BE2C (cell line): Measurements from ENCODE around the gene ATG2B.

Experiments
- DNase-seq: peaks from one replicate; pipeline ENCODE4 v3.0.0-alpha.2; 2020
- H3K27me3 ChIP-seq: fragments of 250-450 bp; sonication (Bioruptor Pico); 2 replicates; pipeline ENCODE4 v1.5.1; 2020; ENCODE audit warnings: mild to moderate bottlenecking
- H3K36me3 ChIP-seq: fragments of 250-450 bp; sonication (Bioruptor Pico); 2 replicates; pipeline ENCODE4 v1.5.1; 2020; ENCODE audit warnings: mild to moderate bottlenecking
- H3K4me1 ChIP-seq: fragments of 250-450 bp; sonication (Bioruptor Pico); 2 replicates; pipeline ENCODE4 v1.5.1; 2020
- H3K4me3 ChIP-seq: 2 replicates; pipeline ENCODE4 v1.5.1; 2011; ENCODE audit warnings: low read depth, low read length
- H3K9me3 ChIP-seq: fragments of 250-450 bp; sonication (Bioruptor Pico); 2 replicates; pipeline ENCODE4 v1.5.1; 2020
- CTCF ChIP-seq: IDR thresholded peaks from 2 replicates; pipeline ENCODE4 v1.5.1; 2012; ENCODE audit warnings: mild to moderate bottlenecking, low read depth, low read length

The ATG2B gene

GRCh38 chr14:96364962-96365361 is 1.8 kb upstream of the ATG2B start:
- no peak for DNase-seq
- Histone ChIP-seq H3K27me3 (no peaks in the 10 kb centered on the region), H3K4me3 (peak overlapping the region; percentile 97; the same call in 1 of the 2 replicates), H3K4me1 (peaks cover 4% of the 10 kb centered on the region; the same call in 1 of the 2 replicates), H3K36me3 (no peaks in the 10 kb centered on the region), H3K9me3 (no peaks in the 10 kb centered on the region)
- no peak for TF ChIP-seq CTCF

DNA sequence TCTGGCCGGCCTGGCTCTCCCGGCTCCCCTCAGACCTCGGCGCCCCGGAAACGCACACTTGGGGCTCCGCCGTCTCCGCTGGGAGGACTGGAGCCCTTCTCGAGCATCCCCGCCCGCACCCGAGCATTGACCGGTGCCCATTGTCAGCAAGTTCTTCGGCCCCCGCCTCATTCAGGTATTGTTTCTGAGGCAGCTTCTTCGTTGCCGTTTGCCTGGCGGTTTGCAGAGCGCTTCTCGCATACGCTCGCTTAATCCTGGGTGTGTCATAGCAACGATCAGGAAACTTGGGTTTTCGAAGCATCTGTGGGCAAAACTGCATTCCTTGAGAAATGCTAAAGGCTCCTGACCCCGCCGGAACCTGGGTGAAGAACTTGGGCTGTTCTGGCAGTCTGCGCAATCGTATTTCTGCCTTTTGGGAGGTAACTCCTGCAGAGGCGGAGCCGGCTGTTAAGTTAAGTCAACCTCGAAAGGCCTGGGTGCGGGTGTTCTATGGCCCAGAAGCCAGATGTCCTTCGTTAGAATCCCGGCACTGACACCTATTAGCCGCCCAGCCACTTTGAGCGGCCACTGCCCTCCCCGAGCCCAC is 703 bp upstream of the ATG2B start:
- no peak for TF ChIP-seq CTCF
- peak; percentile 24 for DNase-seq
- Histone ChIP-seq H3K36me3 (no peaks in the 10 kb centered on the region), H3K4me1 (peaks cover 4% of the 10 kb centered on the region; the same call in 1 of the 2 replicates), H3K9me3 (no peaks in the 10 kb centered on the region), H3K4me3 (peak overlapping the region; percentile 97), H3K27me3 (no peaks in the 10 kb centered on the region)

DNA sequence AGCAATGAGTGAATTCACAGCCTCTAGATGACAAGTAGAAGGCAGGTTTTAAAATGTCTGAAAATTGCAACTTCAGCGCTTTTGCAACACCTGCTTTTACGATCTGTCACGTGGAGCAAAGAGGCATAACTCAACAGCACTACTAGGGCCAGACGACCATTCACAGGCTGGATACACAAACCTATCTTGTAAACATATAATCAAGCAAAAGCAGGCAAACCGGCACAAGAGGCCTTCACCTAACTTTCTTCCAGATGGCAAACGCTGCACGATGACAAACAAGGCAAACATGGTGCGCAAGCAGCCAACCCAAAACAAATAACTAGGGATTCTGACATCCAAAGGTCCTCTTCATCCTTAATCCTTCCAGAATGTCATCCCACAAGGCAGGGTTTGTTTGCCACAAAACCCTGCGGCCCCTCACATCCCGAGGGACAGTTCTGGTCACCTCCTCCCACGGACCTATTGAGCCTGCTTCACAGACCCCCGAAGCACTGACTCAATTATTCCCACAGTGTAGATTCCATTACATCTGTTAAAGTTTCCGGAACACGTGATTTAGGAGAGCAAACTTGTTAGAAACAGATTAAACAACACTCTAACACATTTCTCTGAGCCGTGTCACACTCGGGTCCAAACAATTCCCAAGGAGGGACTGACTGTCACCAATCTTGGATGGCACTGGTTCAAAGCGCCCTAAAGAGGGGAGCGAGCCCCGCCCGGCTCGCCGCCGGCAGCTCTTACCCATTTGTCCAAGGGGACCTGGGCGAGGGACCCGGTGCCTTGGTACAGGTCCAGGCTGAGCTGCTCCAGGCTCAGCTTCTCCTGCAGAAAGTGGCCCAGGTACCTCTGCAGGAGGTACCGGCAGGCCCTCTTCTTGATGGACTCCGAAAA is 823 bp downstream of the ATG2B start:
- no peaks in the 10 kb centered on the region for H3K36me3 ChIP-seq
- peaks cover 4% of the 10 kb centered on the region; the same call in 1 of the 2 replicates for H3K4me1 ChIP-seq
- TF ChIP-seq CTCF, result no peak
- no peaks in the 10 kb centered on the region for H3K27me3 ChIP-seq
- no peaks in the 10 kb centered on the region for H3K9me3 ChIP-seq
- H3K4me3 ChIP-seq, result peak overlapping the region; percentile 97
- DNase-seq, result no peak

DNA sequence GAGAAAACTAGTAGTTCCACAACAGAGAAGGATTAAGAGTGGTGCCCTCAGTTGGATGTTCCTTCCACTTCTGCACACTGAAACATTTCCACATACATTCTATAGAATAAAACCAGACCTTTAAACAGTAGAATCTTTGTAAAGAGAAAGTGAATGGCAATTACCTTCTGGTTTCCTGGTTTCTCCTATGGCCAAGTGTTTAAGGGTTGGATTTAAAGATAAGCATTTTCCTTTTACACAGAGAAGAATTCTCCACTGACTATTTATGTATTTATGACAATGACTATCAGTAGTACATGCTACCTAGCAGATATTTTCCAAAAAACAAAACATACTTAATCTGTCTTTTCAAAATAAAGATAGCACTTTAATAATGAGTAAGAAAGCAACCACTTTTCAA is 3.2 kb downstream of the ATG2B start:
- Histone ChIP-seq H3K9me3 (no peaks in the 10 kb centered on the region), H3K4me1 (peaks cover 4% of the 10 kb centered on the region; the same call in 1 of the 2 replicates), H3K27me3 (no peaks in the 10 kb centered on the region), H3K36me3 (no peaks in the 10 kb centered on the region), H3K4me3 (no peak overlapping the region)
- TF ChIP-seq CTCF, result no peak
- DNase-seq, result no peak

GRCh38 chr14:96357216-96357615 is 5.9 kb downstream of the ATG2B start:
- H3K4me3 ChIP-seq, result no peak overlapping the region
- no peak for TF ChIP-seq CTCF
- peaks cover 4% of the 10 kb centered on the region; the same call in 1 of the 2 replicates for H3K4me1 ChIP-seq
- no peaks in the 10 kb centered on the region for H3K27me3 ChIP-seq
- no peaks in the 10 kb centered on the region; the same call in 1 of the 2 replicates for H3K9me3 ChIP-seq
- no peak for DNase-seq
- H3K36me3 ChIP-seq, result no peaks in the 10 kb centered on the region

DNA sequence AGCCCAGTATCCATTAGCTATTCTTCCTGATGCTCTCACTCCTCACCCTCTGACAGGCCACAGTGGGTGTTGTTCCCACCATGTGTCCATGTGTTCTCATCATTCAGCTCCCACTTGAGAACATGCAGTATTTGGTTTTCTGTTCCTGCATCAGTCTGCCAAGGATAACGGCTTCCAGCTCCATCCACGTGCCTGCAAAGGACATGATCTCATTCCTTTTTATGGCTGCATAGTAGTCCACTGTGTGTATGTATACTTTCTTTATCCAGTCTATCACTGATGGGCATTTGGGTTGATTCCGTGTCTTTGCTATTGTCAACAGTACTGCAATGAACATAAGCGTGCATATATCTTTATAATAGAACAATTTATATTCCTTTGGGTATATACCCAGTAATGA is 8.9 kb downstream of the ATG2B start:
- no peak for TF ChIP-seq CTCF
- Histone ChIP-seq H3K36me3 (no peaks in the 10 kb centered on the region), H3K27me3 (no peaks in the 10 kb centered on the region), H3K4me1 (no peaks in the 10 kb centered on the region), H3K4me3 (no peak overlapping the region), H3K9me3 (no peaks in the 10 kb centered on the region; the same call in 1 of the 2 replicates)
- no peak for DNase-seq
